Activated T-cell treated with anti-CD3 and anti-CD28 coated beads, Interleukin-2, amount 50 U/mL, for 4 hours (primary cell): ENCODE results near the gene KCNIP2. TPM values are rescaled to one million over a fixed set of nuclear protein-coding genes. Genes with fewer than 3 reads are reported as not detected.

Experiments
- ATAC-seq, 2 donors: fragments of 200-7000 bp; cut with Tn5 transposase; one replicate each; pipeline ENCODE4 v1.10.0; 2021
- DNase-seq: peaks from one replicate; pipeline ENCODE4 v3.0.0-alpha.2; 2020
- H3K27me3 Mint-ChIP-seq: one replicate; pipeline ENCODE4 v1.8.0; 2021; ENCODE audit warnings: low read depth, mixed read lengths
- H3K36me3 Mint-ChIP-seq: one replicate; pipeline ENCODE4 v1.8.0; 2022; ENCODE audit warnings: mixed read lengths; ENCODE audit not compliant: insufficient read depth
- H3K4me1 Mint-ChIP-seq: one replicate; pipeline ENCODE4 v1.8.0; 2021; ENCODE audit warnings: low read depth, mixed read lengths
- H3K4me3 Mint-ChIP-seq: one replicate; pipeline ENCODE4 v1.8.0; 2021; ENCODE audit warnings: mild to moderate bottlenecking, moderate library complexity, mixed read lengths
- H3K9me3 Mint-ChIP-seq: one replicate; pipeline ENCODE4 v1.8.0; 2021; ENCODE audit warnings: mixed read lengths
- total RNA-seq, 3 donors: library from RNA; stranded (reverse); gene quantifications; one replicate each; pipeline ENCODE4 v1.2.1, GENCODE V29; 2021

The KCNIP2 gene
- total RNA-seq, 3 donors from 2014 or later: 0.23 to 0.63 (median 0.37) TPM

DNA sequence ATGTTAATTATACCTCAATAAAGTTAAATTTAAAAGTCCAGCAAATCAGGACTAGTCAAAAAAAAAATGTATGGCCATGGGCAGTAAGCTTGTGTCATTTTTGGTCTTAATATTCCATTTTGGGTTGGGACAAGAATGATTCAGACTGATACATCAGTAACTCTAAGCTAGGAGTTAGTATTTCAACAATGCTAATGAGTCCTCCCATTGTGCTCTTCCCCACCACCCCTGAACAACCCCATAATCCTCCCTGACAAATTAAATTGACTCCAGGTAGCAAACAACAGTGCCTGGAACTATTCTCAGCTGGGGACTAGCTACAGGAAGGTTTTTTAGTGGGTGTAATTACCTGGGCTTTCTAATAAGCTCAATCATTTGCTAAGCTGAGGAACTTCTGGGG, 30.7 kb upstream of the KCNIP2 start:
- Mint-ChIP-seq H3K36me3 (peaks cover 17% of the 10 kb centered on the region), H3K27me3 (no peaks in the 10 kb centered on the region), H3K9me3 (no peaks in the 10 kb centered on the region), H3K4me1 (peaks cover 14% of the 10 kb centered on the region), H3K4me3 (no peak overlapping the region)
- no peak for DNase-seq
- ATAC-seq: no peak

DNA sequence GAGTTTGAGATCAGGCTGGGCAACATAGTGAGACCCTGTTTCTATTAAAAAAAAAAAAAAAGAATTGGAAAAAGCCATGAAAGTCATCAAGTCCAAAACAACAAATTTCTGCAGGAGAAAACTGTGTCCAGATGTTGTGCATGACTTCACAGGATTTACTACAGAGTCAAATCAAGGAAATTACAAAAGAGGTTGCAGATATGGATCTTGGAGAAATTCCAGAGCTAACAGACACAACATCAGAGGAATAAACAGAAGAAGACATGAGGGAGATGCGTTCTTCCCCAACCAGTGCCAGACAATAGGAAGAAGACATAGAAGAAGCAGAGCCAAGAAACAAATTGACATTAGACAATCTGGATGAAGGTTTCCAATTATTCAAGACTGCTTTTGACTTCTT, 24.3 kb upstream of the KCNIP2 start:
- Mint-ChIP-seq H3K9me3 (no peaks in the 10 kb centered on the region), H3K4me3 (no peak overlapping the region), H3K4me1 (no peaks in the 10 kb centered on the region), H3K27me3 (no peaks in the 10 kb centered on the region), H3K36me3 (peaks cover 14% of the 10 kb centered on the region)
- no peak for DNase-seq
- ATAC-seq: no peak

DNA sequence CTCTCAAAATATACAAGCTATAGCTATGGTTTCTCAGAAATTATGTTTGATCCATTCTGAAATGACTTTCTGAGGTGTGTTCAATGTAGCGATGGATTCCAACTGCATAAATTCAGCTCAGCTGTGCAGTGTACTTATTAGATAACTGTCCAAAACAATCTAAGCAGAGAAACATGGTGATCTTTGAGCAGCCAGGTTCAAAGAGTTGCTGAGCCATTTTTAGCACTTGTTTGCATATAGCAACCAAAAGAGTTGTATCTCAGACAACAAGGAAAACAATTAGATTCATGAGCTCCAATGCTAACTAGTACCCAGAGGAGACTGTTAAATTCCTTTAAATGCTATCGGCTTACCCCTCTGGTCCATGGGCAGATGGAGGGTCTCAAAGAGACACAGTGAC, 15.9 kb upstream of the KCNIP2 start:
- no peak for DNase-seq
- Mint-ChIP-seq H3K4me1 (peaks cover 9% of the 10 kb centered on the region), H3K4me3 (no peak overlapping the region), H3K27me3 (no peaks in the 10 kb centered on the region), H3K9me3 (peaks cover 11% of the 10 kb centered on the region), H3K36me3 (peaks cover 30% of the 10 kb centered on the region)
- ATAC-seq: no peak

DNA sequence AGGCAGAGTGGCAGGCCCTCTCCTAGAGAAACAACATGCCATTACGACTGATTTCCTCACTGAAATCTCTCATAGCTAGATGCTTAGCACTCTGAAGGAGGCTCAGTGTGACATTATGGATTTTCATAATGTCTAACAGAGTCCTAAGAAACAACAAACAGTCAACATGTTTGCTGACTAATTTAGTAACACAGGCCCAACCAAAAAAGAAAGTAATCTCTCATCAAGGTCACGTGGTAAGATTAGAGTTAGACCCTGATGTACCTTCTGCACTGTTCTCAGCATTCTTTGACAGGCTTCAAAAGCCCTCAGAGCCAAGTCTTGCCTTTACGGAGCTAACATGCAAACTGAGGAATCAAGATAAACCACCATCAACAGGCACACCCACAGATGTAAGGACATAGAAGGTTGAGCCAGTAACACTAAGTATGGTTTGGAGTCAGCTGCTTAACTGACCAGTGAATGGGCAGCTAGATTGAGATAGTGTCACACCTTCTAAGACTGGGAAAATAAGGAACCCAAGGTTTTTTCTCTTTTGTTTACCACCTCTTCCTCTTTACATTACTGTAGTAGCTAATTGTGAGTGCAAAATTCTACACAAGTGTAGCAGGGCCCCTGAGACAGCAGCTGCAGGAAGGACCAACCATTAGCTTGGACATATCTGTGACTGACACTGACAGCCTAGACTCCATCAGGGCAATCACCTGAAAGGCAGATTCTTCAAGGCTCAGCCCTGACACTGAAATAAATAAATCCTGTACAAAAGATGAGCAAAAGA, 15.3 kb upstream of the KCNIP2 start:
- DNase-seq (no peak), ATAC-seq (peak in 1 of 2 donors; percentile 28)
- peaks cover 9% of the 10 kb centered on the region for H3K4me1 Mint-ChIP-seq
- no peaks in the 10 kb centered on the region for H3K27me3 Mint-ChIP-seq
- peaks cover 28% of the 10 kb centered on the region for H3K36me3 Mint-ChIP-seq
- H3K9me3 Mint-ChIP-seq: peaks cover 11% of the 10 kb centered on the region
- H3K4me3 Mint-ChIP-seq: no peak overlapping the region

DNA sequence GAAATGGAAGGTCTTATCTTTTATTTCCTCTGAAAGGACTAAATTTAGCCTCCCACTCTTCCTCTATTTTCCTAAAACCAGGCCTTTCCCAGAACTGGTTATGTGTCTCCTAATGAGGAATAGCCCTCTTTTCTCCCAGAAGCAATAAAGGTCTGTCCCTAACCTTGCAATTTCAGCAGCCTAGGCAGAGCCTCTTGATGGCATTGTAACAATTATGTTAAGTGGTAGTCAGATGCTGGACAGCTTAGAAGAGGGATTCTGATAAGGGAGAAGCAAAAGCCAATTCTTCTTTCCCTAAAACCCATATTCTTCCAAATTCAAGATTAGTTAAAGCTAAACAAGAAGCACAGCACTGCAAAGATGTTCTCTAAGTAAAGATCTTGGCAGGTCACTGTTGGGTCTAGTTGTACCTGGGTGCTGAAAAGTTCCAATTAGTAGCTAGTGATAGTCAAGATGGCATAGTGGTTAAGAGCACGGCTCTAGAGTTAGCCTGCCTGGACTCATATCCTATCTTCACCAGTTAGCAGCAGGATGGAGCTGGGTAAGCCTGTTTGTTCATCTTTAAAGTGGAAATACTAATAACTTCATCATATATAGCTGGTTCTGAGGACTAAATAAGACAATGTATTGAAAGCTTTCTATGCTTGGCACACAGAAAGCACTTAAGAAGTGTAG, 14.3 kb upstream of the KCNIP2 start:
- DNase-seq: no peak
- ATAC-seq: no peak
- no peaks in the 10 kb centered on the region for H3K27me3 Mint-ChIP-seq
- H3K4me1 Mint-ChIP-seq: peaks cover 9% of the 10 kb centered on the region
- peaks cover 28% of the 10 kb centered on the region for H3K36me3 Mint-ChIP-seq
- H3K9me3 Mint-ChIP-seq: peaks cover 11% of the 10 kb centered on the region
- H3K4me3 Mint-ChIP-seq: no peak overlapping the region

DNA sequence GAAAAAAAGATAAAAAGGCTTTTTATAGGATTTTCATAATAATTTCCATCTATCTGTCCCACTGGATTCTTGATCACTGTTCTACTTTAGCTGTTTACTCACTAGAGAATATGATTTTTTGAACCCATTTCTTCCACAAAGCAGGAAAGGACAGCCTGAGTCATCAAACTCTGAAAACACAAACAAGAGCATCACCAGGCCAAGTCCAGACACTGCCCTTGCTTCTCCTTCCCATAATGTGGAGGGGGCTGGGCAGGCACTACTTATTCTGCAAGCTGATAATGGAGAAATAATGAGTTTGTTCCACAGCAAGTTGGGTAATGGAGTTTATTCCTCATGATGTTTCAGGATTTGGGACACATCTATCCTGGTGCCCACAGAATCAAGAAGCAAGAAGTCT, 13.0 kb upstream of the KCNIP2 start:
- Mint-ChIP-seq H3K9me3 (peaks cover 11% of the 10 kb centered on the region), H3K36me3 (peaks cover 26% of the 10 kb centered on the region), H3K4me3 (no peak overlapping the region), H3K27me3 (no peaks in the 10 kb centered on the region), H3K4me1 (peaks cover 9% of the 10 kb centered on the region)
- ATAC-seq (no peak), DNase-seq (no peak)

DNA sequence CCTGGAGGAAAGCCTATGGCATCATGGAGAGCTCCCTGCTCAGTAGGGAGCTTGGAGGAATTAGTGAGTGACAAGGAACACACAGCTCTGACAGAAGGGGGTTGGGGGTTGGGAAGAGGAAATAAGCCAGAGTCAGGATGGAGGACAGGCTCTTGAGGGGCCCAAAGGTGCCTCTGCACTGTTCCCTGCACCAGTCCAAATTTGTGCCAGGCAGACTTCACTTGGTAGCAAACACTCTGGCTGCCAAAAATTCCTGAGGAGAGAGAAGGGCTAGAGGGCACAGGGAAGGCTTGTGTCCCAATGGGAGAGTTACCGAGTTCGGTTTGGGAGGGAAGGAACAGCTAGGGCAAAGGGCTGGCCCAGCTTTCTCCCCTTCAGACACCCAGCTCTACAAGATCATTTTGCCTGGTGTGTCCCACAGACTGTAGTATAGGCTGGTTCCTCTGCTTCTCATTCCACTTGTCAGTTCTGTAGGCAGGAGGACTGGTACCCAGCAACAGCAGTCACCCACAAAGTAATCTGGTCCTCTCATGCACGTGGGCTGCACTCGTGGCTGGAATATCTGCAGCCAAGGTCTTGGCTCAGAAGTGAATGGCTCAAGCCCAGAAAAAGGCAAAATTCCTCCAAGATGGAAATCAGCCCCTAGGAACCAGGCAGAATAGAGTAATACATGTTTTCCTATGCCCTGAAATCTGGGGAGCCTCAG, 8.0 kb upstream of the KCNIP2 start:
- Mint-ChIP-seq H3K27me3 (no peaks in the 10 kb centered on the region), H3K36me3 (peaks cover 27% of the 10 kb centered on the region), H3K9me3 (no peaks in the 10 kb centered on the region), H3K4me1 (no peaks in the 10 kb centered on the region), H3K4me3 (no peak overlapping the region)
- DNase-seq (no peak), ATAC-seq (no peak)

DNA sequence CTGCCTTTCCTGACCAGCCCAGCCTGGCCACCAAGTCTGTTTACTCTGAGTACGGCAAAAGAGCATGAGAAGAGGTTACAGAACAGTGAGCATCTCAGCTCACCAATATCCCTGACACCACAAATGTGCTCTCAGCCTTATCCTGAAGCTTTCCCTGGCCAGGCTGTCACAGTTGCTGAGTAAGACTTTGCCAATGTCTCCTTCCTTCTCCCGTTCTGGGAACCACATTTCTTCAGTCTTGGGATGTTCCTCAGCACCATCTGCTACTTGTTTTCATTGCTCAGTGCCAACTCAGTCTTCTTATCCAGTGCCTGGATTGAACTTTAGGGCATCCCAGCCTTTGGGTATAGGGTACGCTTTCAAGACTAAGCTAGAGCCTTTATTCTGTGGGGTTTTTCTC, 7.1 kb upstream of the KCNIP2 start:
- Mint-ChIP-seq H3K27me3 (no peaks in the 10 kb centered on the region), H3K4me3 (no peak overlapping the region), H3K36me3 (peaks cover 33% of the 10 kb centered on the region), H3K4me1 (no peaks in the 10 kb centered on the region), H3K9me3 (no peaks in the 10 kb centered on the region)
- DNase-seq (no peak), ATAC-seq (no peak)

DNA sequence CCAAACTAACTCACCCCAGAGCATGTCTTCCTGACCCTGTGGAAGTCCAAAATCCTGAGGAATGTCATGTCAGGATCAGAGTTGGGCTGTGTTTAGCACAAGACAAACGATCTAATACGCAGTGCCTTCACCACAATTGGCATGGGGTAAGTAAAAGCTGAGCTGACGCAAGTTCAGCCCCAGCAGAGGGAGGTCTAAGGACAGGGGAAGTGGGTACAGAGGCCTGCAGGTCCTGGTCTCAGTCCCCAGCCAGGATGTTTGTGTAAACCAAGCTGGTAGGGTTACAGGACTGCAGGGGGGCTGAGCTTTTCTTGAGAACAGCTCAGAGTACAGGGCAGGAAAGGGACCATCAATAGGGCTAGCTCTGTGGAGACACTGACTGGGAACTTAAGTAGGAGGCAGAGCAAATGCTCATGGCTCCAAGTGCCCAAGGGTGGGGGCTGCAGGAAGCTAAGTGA, 5.3 kb upstream of the KCNIP2 start:
- no peak for ATAC-seq
- peaks cover 33% of the 10 kb centered on the region for H3K36me3 Mint-ChIP-seq
- no peaks in the 10 kb centered on the region for H3K9me3 Mint-ChIP-seq
- peaks cover 11% of the 10 kb centered on the region for H3K4me1 Mint-ChIP-seq
- no peaks in the 10 kb centered on the region for H3K27me3 Mint-ChIP-seq
- no peak overlapping the region for H3K4me3 Mint-ChIP-seq
- no peak for DNase-seq

DNA sequence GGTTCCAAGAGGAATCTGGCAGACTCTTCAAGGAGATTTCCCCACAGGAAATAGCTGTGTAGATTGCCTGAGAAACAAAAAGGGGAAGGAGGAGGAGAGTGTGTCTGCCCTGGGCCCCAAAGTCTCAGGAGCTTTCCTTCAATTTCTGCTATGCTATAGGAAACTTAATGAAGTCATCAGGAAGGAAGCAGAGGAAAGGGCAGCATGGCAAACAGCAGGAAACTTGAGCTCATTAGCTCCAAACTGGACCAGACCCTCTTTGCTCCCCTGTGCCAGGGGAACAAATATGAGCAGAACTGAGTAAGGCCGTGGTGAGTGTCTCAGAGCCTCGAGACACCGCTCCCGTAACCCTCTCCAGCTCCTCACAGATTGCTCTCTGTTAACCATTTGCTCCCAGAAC, 4.8 kb upstream of the KCNIP2 start:
- Mint-ChIP-seq H3K27me3 (no peaks in the 10 kb centered on the region), H3K9me3 (no peaks in the 10 kb centered on the region)

DNA sequence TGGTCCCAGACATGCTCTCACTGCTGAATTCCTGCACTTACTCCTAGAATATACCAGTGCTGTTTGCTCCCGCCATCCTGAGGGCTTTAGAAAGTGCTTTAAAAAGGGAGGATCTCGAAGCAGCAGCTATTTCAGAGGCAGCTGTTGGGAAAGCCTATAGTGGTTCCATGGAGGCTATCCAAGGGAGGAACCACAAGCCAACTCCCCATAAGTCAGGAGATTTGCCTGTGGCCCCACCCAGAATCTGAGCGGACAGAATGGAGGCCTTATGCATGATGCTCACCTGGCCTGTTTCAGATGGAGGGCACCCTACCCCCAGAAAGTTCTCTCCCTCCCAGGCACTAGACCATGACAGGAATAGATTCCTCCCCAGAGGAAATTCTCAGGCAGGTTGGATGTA, 2.3 kb upstream of the KCNIP2 start:
- H3K4me3 Mint-ChIP-seq: no peak overlapping the region
- peaks cover 27% of the 10 kb centered on the region for H3K36me3 Mint-ChIP-seq
- peaks cover 31% of the 10 kb centered on the region for H3K4me1 Mint-ChIP-seq
- no peaks in the 10 kb centered on the region for H3K9me3 Mint-ChIP-seq
- ATAC-seq: no peak
- DNase-seq: no peak
- H3K27me3 Mint-ChIP-seq: no peaks in the 10 kb centered on the region

More for the DNA sequence above, 4.8 kb upstream of the KCNIP2 start:
- ATAC-seq (no peak), DNase-seq (no peak)
- Mint-ChIP-seq H3K4me3 (no peak overlapping the region), H3K36me3 (peaks cover 33% of the 10 kb centered on the region), H3K4me1 (peaks cover 11% of the 10 kb centered on the region)

DNA sequence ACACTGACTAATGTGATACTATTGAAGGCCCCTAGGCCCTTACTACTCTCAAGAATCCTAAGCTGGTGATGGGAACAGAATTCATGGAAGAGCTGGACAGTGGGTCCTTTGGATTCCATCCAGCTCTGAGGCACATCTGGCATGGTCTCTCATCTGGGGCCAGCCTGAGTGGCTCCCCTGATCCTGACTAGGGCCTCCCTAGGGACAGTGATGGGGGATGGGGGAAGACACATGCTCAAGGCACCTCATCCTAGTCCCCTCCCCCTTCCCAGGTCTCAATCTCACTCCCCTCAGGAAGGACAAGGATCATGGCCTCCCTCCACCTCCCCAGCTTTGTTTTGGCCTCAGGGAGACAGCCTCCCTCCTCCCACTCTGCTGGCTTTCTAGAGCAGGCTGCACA, 1.8 kb downstream of the KCNIP2 start:
- DNase-seq (no peak), ATAC-seq (no peak)
- Mint-ChIP-seq H3K9me3 (no peaks in the 10 kb centered on the region), H3K36me3 (peaks cover 6% of the 10 kb centered on the region), H3K4me3 (no peak overlapping the region), H3K4me1 (peaks cover 49% of the 10 kb centered on the region), H3K27me3 (no peaks in the 10 kb centered on the region)

DNA sequence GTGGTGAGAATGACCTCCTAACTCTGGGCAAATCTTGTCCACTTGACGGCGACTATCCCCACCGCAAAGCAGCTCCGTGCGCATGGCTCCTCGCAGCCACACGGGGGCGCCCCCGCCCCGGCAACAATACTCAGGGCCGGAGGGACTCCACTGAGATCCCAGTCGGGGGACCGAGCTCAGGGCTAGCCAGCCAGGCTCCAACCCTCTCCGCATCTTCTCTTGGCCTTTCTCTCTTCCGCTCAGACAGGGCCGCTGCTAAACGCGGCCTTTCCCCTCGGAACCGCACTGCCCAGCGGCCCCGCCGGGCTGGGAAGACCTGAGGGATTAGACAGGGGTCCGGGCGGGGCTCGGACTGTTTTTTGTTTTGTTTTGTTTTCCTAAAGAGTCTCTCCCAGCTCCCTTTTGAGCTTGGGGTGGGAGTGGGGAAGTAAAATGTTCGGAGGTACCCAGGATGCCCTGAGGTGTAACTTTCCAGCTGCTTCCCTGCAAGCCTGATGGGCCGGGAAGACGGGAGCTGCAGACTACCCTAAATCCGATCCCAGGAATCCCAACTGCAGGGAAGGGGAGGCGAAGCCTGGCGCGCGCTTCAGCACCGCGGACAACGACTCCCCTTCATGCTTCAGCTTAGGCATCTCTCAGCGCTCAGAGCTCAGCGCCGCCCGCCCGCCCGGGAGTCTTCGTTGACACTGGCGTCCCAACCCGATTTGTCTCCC, 2.7 kb downstream of the KCNIP2 start:
- DNase-seq: peak; percentile 63
- H3K27me3 Mint-ChIP-seq: no peaks in the 10 kb centered on the region
- peaks cover 51% of the 10 kb centered on the region for H3K4me1 Mint-ChIP-seq
- peak overlapping the region; percentile 78 for H3K4me3 Mint-ChIP-seq
- peak; percentile 61 to 65 for ATAC-seq
- H3K9me3 Mint-ChIP-seq: no peaks in the 10 kb centered on the region
- H3K36me3 Mint-ChIP-seq: peaks cover 1% of the 10 kb centered on the region

DNA sequence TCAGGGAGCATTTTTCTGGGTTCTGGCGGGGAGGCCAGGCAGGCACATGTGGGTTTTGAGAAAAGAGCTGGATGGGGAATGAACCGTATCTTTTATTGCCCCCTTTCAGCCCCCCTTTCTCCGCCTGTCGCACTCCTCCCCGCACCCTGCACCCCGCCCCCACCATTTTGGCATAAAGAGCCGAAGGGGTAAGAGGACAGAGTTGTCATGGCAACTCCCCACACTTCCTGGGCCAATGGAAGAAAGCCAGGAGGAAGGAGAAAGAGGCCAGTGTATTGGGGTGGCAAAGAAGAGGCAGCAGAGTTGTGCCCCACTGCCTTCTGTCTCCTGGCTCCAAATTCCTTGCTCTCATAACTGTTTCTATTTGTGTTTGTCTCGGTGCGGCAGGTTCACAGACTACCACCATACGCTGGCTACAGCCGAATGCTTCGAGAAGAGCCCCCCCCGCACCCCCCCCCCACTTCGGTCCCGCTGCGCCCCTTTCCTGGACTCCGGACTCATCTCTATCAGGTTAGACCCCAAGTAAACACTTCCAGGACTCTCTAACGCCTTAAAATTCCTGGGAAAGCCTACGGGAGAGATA, 3.4 kb downstream of the KCNIP2 start:
- Mint-ChIP-seq H3K4me1 (peaks cover 56% of the 10 kb centered on the region), H3K27me3 (no peaks in the 10 kb centered on the region), H3K9me3 (no peaks in the 10 kb centered on the region), H3K36me3 (no peaks in the 10 kb centered on the region), H3K4me3 (peak overlapping the region; percentile 78)
- ATAC-seq (peak in 1 of 2 donors; percentile 2), DNase-seq (no peak)
